Calu3 (cell line): Measurements from ENCODE around the gene DCLRE1A. TPM values are rescaled to one million over a fixed set of nuclear protein-coding genes. Genes with fewer than 3 reads are reported as not detected.
"Not testable (repeated sequence)": the region's sequence is repeated elsewhere in the genome, so short reads cannot be mapped to it uniquely, and the experiment has no call there.

Experiments
- BruUV-seq: library from RNA; stranded (reverse); fragments of 400-500 nt; replicated peaks from 2 replicates; lab custom pipeline; 2021; lab: Mats Ljungman, UMichigan
- CTCF ChIA-PET: fragments of 300-600 bp; sonication (Branson Sonifier 250); formaldehyde crosslinking; loops from one replicate; lab custom pipeline; 2022; ENCODE audit warnings: antibody characterized with exemption; lab: Charles Lee
- DNase-seq: peaks from one replicate; pipeline ENCODE4 v3.0.0; 2022
- H3K27ac Mint-ChIP-seq: one replicate; pipeline ENCODE4 v1.8.0; 2022; ENCODE audit warnings: mixed read lengths; ENCODE audit not compliant: unreplicated experiment
- H3K27me3 Mint-ChIP-seq: one replicate; pipeline ENCODE4 v1.8.0; 2022; ENCODE audit warnings: mixed read lengths; ENCODE audit not compliant: unreplicated experiment
- H3K36me3 Mint-ChIP-seq: one replicate; pipeline ENCODE4 v1.8.0; 2022; ENCODE audit warnings: mild to moderate bottlenecking, moderate library complexity, mixed read lengths; ENCODE audit not compliant: insufficient read depth, unreplicated experiment
- H3K4me1 Mint-ChIP-seq: one replicate; pipeline ENCODE4 v1.8.0; 2022; ENCODE audit warnings: mild to moderate bottlenecking, low read depth, mixed read lengths; ENCODE audit not compliant: unreplicated experiment
- H3K4me3 Mint-ChIP-seq: one replicate; pipeline ENCODE4 v1.8.0; 2022; ENCODE audit warnings: mild to moderate bottlenecking, low read depth, moderate library complexity, mixed read lengths; ENCODE audit not compliant: unreplicated experiment
- H3K9me3 Mint-ChIP-seq: one replicate; pipeline ENCODE4 v1.8.0; 2022; ENCODE audit warnings: low read depth, mixed read lengths; ENCODE audit not compliant: unreplicated experiment
- CTCF ChIP-seq: fragments of 200-600 bp; IDR thresholded peaks from one replicate; pipeline ENCODE4 v1.8.0; 2022; ENCODE audit warnings: antibody characterized with exemption; ENCODE audit not compliant: unreplicated experiment
- intact Hi-C: fragments of 100-400 bp; cut with micrococcal nuclease; formaldehyde crosslinking; loops from one replicate; pipeline ENCODE4 v1.10.0; 2022; ENCODE audit not compliant: unreplicated experiment
- total RNA-seq: library from RNA; stranded (reverse); gene quantifications from 2 replicates; pipeline ENCODE4 v1.2.3, GENCODE V29; 2022

The DCLRE1A gene
- total RNA-seq, 1 experiment from 2014 or later, result 7.9 TPM

DNA sequence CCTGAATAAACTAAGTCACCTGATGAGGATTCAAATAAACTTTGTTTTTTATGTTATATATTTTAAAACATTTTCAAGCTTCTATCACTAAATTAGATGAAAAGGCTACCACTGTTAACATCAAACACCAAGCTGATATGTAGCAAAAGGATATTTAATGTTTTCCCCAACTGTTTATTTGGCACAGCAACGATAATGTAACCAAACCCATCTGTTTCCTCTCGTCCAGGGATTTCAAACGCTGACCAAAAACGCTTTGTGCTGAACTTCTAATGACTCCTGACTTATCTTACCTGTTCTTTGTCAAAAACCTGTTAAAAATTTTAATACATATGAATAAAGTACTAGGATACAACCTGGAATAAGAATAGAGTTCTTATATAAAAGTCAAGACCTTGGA is 30.5 kb downstream of the DCLRE1A start:
- TF ChIP-seq CTCF, result no peak
- BruUV-seq, result no TSS peak
- Mint-ChIP-seq H3K4me1 (no peaks in the 10 kb centered on the region), H3K4me3 (no peak overlapping the region), H3K27ac (no peak overlapping the region), H3K36me3 (no peaks in the 10 kb centered on the region), H3K9me3 (no peaks in the 10 kb centered on the region), H3K27me3 (peaks cover 10% of the 10 kb centered on the region)
- DNase-seq, result no peak
- CTCF ChIA-PET, result no interaction called here
- intact Hi-C loops, result no loop called here

DNA sequence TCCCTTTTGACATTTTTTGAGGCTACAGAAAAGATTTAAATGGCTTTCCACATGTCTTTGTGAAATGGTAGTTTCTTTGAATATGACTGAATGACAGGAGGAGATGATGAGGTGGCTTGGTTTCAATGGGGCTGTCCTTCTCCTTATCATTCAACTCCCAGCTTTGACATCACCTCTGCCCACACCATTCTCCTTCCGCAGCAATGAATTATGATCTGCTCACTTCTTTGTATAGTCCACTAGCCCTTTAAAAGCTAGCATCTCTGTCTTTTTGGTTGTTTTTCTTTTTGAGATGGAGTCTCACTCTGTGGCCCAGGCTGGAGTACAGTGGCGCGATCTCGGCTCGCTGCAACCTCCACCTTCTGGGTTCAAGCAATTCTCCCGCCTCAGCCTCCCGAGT is 31.7 kb downstream of the DCLRE1A start:
- CTCF ChIA-PET, result no interaction called here
- BruUV-seq, result no TSS peak
- TF ChIP-seq CTCF, result no peak
- intact Hi-C loops, result no loop called here
- H3K4me1 Mint-ChIP-seq, result no peaks in the 10 kb centered on the region
- H3K27ac Mint-ChIP-seq, result no peak overlapping the region
- H3K36me3 Mint-ChIP-seq, result no peaks in the 10 kb centered on the region
- no peaks in the 10 kb centered on the region for H3K9me3 Mint-ChIP-seq
- H3K4me3 Mint-ChIP-seq, result no peak overlapping the region
- H3K27me3 Mint-ChIP-seq, result peaks cover 10% of the 10 kb centered on the region
- DNase-seq, result no peak

DNA sequence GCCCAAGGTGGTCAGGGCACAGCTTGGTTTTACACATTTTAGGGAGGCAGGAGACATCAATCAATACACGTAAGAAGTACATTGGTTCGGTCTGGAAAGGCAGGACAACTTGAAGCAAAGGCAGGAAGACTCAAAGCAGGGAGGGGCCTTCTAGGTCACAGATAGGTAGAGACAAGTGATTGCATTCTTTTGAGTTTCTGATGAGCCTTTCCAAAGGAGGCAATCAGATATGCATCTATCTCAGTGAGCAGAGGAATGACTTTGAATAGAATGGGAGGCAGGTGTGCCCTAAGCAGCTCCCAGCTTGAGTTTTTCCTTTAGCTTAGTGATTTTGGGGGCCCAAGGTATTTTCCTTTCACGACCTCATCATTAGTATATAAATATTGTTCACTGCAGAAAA is 32.6 kb downstream of the DCLRE1A start:
- CTCF ChIA-PET, H3K27ac Mint-ChIP-seq, H3K4me3 Mint-ChIP-seq, BruUV-seq, H3K4me1 Mint-ChIP-seq, H3K27me3 Mint-ChIP-seq, H3K36me3 Mint-ChIP-seq, H3K9me3 Mint-ChIP-seq, DNase-seq, intact Hi-C loops: not testable (repeated sequence)

GRCh38 chr10:113820507-113820906 is 33.4 kb downstream of the DCLRE1A start:
- Mint-ChIP-seq H3K9me3 (no peaks in the 10 kb centered on the region), H3K27me3 (peaks cover 10% of the 10 kb centered on the region), H3K27ac (no peak overlapping the region), H3K4me1 (no peaks in the 10 kb centered on the region), H3K36me3 (no peaks in the 10 kb centered on the region), H3K4me3 (no peak overlapping the region)
- no peak for TF ChIP-seq CTCF
- intact Hi-C loops, result no loop called here
- CTCF ChIA-PET, result no interaction called here
- no peak for DNase-seq
- BruUV-seq, result no TSS peak

DNA sequence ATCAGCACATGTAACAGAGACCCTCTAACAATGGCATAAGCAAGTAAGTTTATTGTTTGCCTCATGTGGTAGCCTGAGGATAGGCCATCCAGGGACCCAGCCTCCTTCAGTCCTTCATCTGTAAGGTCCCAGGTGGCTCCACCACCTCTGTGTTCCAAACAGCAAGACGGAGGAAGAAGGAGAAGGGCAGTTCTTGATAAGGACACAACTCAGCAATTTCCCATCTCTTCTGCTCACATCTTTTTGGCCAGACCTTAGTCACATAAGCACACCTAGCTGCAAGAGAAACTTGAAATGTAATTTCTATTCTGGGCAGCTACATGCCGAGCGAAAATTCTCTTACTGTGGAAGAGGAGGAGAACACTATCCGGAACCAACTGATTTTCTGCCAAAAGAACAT is 33.9 kb downstream of the DCLRE1A start:
- Mint-ChIP-seq H3K4me3 (no peak overlapping the region), H3K36me3 (no peaks in the 10 kb centered on the region), H3K27ac (no peak overlapping the region), H3K4me1 (no peaks in the 10 kb centered on the region), H3K9me3 (no peaks in the 10 kb centered on the region), H3K27me3 (peaks cover 10% of the 10 kb centered on the region)
- intact Hi-C loops, result no loop called here
- no TSS peak for BruUV-seq
- DNase-seq, result no peak
- no peak for TF ChIP-seq CTCF
- CTCF ChIA-PET, result no interaction called here

- H3K4me3 Mint-ChIP-seq, H3K27ac Mint-ChIP-seq, CTCF ChIA-PET, H3K9me3 Mint-ChIP-seq, H3K4me1 Mint-ChIP-seq, BruUV-seq, DNase-seq, H3K36me3 Mint-ChIP-seq, intact Hi-C loops: not testable (repeated sequence)
- peaks cover 29% of the 10 kb centered on the region for H3K27me3 Mint-ChIP-seq
Measured at GRCh38 chr10:113814700-113815099, 39.2 kb downstream of the DCLRE1A start.
